GM12878 (cell line): ENCODE data around the gene BTF3. TPM values are rescaled to one million over a fixed set of nuclear protein-coding genes. Genes with fewer than 3 reads are reported as not detected.

Experiments used
- ATAC-seq: fragments of 200-7000 bp; cut with Tn5 transposase; 3 replicates; pipeline ENCODE4 v1.9.1; 2020; ENCODE audit warnings: mild to moderate bottlenecking, moderate library complexity
- BruUV-seq: library from RNA; stranded (reverse); fragments of 400-500 nt; replicated peaks from 2 replicates; lab custom pipeline; 2021; lab: Mats Ljungman, UMichigan
- CTCF ChIA-PET: fragments of 300-600 bp; sonication (Branson Sonifier 250); formaldehyde crosslinking; extraction: SDS; loops from one replicate; lab custom pipeline; 2021; ENCODE audit warnings: inconsistent platforms; lab: Yijun Ruan, JAX
- POLR2A ChIA-PET: fragments of 350-600 bp; formaldehyde crosslinking; extraction: SDS; loops from one replicate; lab custom pipeline; 2021; ENCODE audit warnings: inconsistent platforms; lab: Charles Lee
- RAD21 ChIA-PET: fragments of 300-600 bp; sonication (Branson Sonifier 250); formaldehyde crosslinking; loops from one replicate; lab custom pipeline; 2023; ENCODE audit warnings: antibody characterized with exemption; ENCODE audit not compliant: unreplicated experiment; lab: Charles Lee
- SMC1A ChIA-PET: fragments of 300-600 bp; sonication (Branson Sonifier 250); formaldehyde crosslinking; loops from one replicate; lab custom pipeline; 2023; ENCODE audit not compliant: unreplicated experiment, uncharacterized antibody; lab: Charles Lee
- DNase-seq: peaks from one replicate; pipeline ENCODE4 v3.0.0-alpha.2; 2011; ENCODE audit warnings: low read depth, low spot score
- FAIRE-seq: peaks from 3 replicates; lab custom pipeline; 2011; peaks lifted over from hg19 to GRCh38; lab: Jason Lieb, UNC
- H2AFZ ChIP-seq: 2 replicates; pipeline ENCODE4 v1.6.0; 2011; ENCODE audit warnings: low read depth, low read length, control low read depth; ENCODE audit not compliant: control insufficient read depth
- H3K27ac ChIP-seq: 2 replicates; pipeline ENCODE4 v1.5.1; 2011; ENCODE audit warnings: control low read depth; ENCODE audit not compliant: control insufficient read depth, insufficient read depth
- H3K27me3 ChIP-seq, 2 experiments: replicated peaks in 1 of 2; 2 replicates each; pipeline versions ENCODE4 v1.6.0 to v1.6.1; 2011; ENCODE audit warnings: low read length in 1 of 2; ENCODE audit not compliant: control insufficient read depth in 2 of 2, insufficient read depth in 2 of 2
- H3K36me3 ChIP-seq, 2 experiments: 2 replicates each; pipeline ENCODE4 v1.5.1; 2011; ENCODE audit warnings: low read length in 1 of 2; ENCODE audit not compliant: control insufficient read depth in 2 of 2, insufficient read depth in 2 of 2
- H3K4me1 ChIP-seq: 2 replicates; pipeline ENCODE4 v1.6.1; 2011; ENCODE audit warnings: mild to moderate bottlenecking, low read length, moderate library complexity, mixed read lengths; ENCODE audit not compliant: control insufficient read depth, insufficient read depth
- H3K4me2 ChIP-seq: 2 replicates; pipeline ENCODE4 v1.6.0; 2011; ENCODE audit warnings: control low read depth; ENCODE audit not compliant: control insufficient read depth, insufficient read depth
- H3K4me3 ChIP-seq: fragments of 200-600 bp; sonication (generic); 2 replicates; pipeline ENCODE4 v1.5.1; 2016
- H3K79me2 ChIP-seq: 2 replicates; pipeline ENCODE4 v1.6.0; 2011; ENCODE audit warnings: low read length; ENCODE audit not compliant: control insufficient read depth, insufficient read depth
- H3K9ac ChIP-seq: 2 replicates; pipeline ENCODE4 v1.8.0; 2011; ENCODE audit warnings: low read length, control low read depth, mixed read lengths; ENCODE audit not compliant: control insufficient read depth, insufficient read depth
- H3K9me3 ChIP-seq: replicated peaks from 3 replicates; pipeline ENCODE4 v1.5.1; 2011; ENCODE audit warnings: mild to moderate bottlenecking, low read length; ENCODE audit not compliant: control insufficient read depth, insufficient read depth
- H4K20me1 ChIP-seq: 2 replicates; pipeline ENCODE4 v1.6.0; 2011; ENCODE audit not compliant: control insufficient read depth, insufficient read depth
- E2F8 ChIP-seq: fragments of 450-650 bp; IDR thresholded peaks from 2 replicates; pipeline ENCODE4 v1.6.1; 2018; ENCODE audit warnings: mild to moderate bottlenecking, low read depth, moderate library complexity; ENCODE audit not compliant: partially characterized antibody
- EGR1 ChIP-seq, 2 experiments: IDR thresholded peaks; 1 replicate in 1 of 2; 2 replicates in 1 of 2; pipeline ENCODE4 v1.6.1; 2011 to 2012; ENCODE audit warnings: low read depth in 2 of 2, low read length in 2 of 2, borderline replicate concordance in 1 of 2, mild to moderate bottlenecking in 1 of 2, moderate library complexity in 1 of 2
- RAD21 ChIP-seq: IDR thresholded peaks from 2 replicates; pipeline ENCODE4 v1.6.1; 2011; ENCODE audit warnings: mild to moderate bottlenecking, low read depth, low read length, moderate library complexity; ENCODE audit not compliant: insufficient read depth
- WGBS: methylation state at CpG from one replicate; pipeline ENCODE4 v1.1.6; 2016; ENCODE audit warnings: low lambda C conversion rate; ENCODE audit not compliant: insufficient replicate concordance, insufficient coverage; ENCODE audit errors: missing lambda C conversion rate; 5-methylcytosine and 5-hydroxymethylcytosine counted together
- in situ Hi-C: fragments of 300-500 bp; cut with MboI; formaldehyde crosslinking; loops from 9 replicates; pipeline ENCODE4 v1.14.3; 2018; ENCODE audit warnings: mixed read lengths
- intact Hi-C: fragments of 100-400 bp; cut with micrococcal nuclease; formaldehyde crosslinking; loops from one replicate; pipeline ENCODE4 v1.14.2; 2022; ENCODE audit not compliant: unreplicated experiment
- polyA plus RNA-seq, 11 experiments: library from polyadenylated mRNA; depleted of rRNA in 4 of 11; unstranded in 6 of 11; stranded (reverse) in 5 of 11; fragments of >200 nt; fragmentation: Nextera tagmentation in 4 of 11; fragmentation: Illumina TruSeq in 1 of 11; extraction: Ambion mirVana in 4 of 11; extraction: Trizol in 1 of 11; gene quantifications; 1 replicate in 1 of 11; 2 replicates in 10 of 11; pipeline versions ENCODE4 v1.2.1 to v1.2.3, GENCODE V29; 2011 to 2016; ENCODE audit warnings: inconsistent platforms in 2 of 11, missing spikeins in 2 of 11, low read depth in 1 of 11
- total RNA-seq, 4 experiments: library from RNA; depleted of rRNA in 3 of 4; stranded (reverse); fragments of >200 nt in 3 of 4; fragmentation: Illumina TruSeq in 1 of 4; extraction: Trizol in 1 of 4; gene quantifications; 2 replicates each; pipeline versions ENCODE4 v1.2.1 to v1.2.3, GENCODE V29; 2013 to 2021

The BTF3 gene
- total and polyA plus RNA-seq, 10 of the 15 experiments (the other 5 are each of a cell fraction or from before 2014, with no cell fraction given), result 492 to 1,650 (median 904) TPM

GRCh38 chr5:73514418-73514817, 16.2 kb downstream of the BTF3 start:
- Histone ChIP-seq H3K9me3 (no peaks in the 10 kb centered on the region), H2AFZ (no peak overlapping the region), H3K27me3 (no peaks in the 10 kb centered on the region), H3K4me1 (no peaks in the 10 kb centered on the region), H3K36me3 (no peaks in the 10 kb centered on the region), H3K27ac (no peak overlapping the region), H3K79me2 (no peaks in the 10 kb centered on the region), H3K4me3 (no peak overlapping the region), H3K9ac (no peak overlapping the region), H3K4me2 (no peak overlapping the region), H4K20me1 (no peaks in the 10 kb centered on the region)
- ChIA-PET RAD21 (no interaction called here), POLR2A (no interaction called here), SMC1A (interaction anchor here (1.0 to 1.8 kb wide), 2 partner anchors 10 to 21 kb away, joined by 3 to 4 read pairs; no protein-coding TSS in a partner anchor), CTCF (interaction anchor here (1.0 to 10.3 kb wide), 2 partner anchors 15 to 22 kb away, joined by 3 to 139 read pairs; no protein-coding TSS in a partner anchor)
- no peak for DNase-seq
- intact Hi-C loops, result no loop called here
- ATAC-seq, result no peak
- in situ Hi-C loops, result no loop called here
- no TSS peak for BruUV-seq
- WGBS, result 56% methylated on average over 2 of the region's 2 CpGs
- TF ChIP-seq RAD21, result no peak
- TF ChIP-seq E2F8, result no peak
- TF ChIP-seq EGR1 (IDR thresholded peaks at IDR 0.05; ENCODE audit: borderline replicate concordance in 1 of 2, low read depth in 2 of 2, low read length in 2 of 2), result no peak
- no peak for FAIRE-seq
